Activated CD8-positive, alpha-beta memory T cell treated with anti-CD3 and anti-CD28 coated beads for 4 hours (primary cell): ENCODE measurements around the gene KLF8.
"Not testable (repeated sequence)": the region's sequence is repeated elsewhere in the genome, so short reads cannot be mapped to it uniquely, and the experiment has no call there.

Source experiments
- DNase-seq, 2 donors: peaks; one replicate each; pipeline ENCODE4 v3.0.0-alpha.2; 2020; ENCODE audit warnings: low read depth in 2 of 2

The KLF8 gene

DNA sequence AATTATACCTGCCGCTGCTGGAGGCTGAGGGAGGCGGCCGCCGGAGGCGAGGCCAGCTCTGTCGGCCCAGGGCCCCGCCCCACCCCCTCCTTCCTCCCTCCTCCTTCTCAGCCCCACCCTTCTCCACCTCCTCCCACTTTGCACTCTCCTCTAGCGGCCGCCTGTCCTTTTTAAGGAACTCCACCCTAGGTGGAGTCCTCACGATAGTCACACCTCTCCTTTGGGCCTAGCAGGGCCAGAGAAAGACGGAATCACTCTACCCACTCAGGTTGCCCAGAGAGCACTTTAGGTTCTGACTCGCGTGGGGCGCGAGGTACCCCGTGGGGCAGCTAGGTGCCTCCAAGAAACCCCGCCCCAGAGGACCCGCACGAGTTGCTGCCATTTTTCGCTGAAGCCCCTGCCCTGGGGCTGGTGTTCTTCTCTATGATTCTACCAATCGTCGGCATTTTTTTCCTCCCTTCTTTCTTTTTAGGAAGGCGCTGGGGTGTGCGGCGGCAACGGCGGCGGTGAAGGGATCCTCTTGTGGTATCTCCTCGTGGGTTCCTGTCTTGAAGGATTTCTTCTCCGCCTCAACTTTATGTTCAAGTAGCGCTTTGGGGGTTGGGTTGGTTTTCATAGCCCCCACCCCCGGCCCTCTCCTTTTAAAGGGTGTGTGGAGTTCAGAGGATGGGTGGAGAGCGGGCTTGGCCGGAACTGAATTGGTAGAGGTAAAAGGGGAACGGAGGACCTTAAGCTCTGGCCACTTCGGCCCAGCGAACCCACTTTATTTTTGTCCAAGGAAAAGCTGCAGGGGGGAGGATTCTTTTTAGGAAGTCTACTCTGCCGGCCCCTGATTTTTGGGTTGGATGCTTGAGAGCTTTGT, at the start of gene KLF8:
KLF8 (plus strand) TSS at position 136 of the 862 bp plus-strand sequence. CDS start 979 bp downstream, outside the sequence.
- no peak for DNase-seq

DNA sequence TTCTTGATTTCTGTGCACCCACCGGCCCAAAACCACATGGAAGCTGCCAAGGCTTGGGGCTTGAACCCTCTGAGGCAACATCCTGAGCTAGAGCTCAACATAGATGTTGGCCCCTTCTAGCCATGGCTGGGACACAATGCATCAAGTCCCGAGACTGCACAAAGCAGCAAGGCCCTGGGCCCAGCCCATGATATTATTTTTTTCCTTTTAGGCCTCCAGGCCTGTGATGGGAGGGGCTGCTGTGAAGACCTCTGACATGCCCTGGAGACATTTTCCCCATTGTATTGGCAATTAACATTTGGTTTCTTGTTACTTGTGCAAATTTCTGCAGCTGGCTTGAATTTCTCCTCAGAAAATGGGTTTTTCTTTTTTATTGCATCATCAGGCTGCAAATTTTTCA, 25.2 kb upstream of the KLF8 start:
- not testable (repeated sequence) for DNase-seq

DNA sequence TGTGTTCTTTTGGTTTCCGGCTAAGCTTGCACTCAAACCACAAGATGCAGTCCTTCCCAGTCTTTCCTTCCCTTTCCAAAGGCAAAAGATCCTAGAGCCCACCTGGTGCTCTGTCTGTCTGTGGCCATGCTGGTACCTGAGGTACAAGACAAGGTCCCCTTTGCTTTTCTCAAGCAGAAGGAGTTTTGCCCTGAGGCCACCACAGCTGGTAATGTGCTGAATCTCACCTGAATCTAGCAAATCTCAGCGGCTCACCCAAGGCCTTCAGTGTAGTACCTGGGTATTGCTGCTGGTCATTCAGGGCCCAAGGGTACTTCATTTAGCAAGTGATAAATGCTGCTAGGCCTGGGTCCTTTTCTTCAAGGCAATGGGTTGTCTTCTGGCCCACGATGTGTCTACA, 20.5 kb upstream of the KLF8 start:
- DNase-seq: no peak

DNA sequence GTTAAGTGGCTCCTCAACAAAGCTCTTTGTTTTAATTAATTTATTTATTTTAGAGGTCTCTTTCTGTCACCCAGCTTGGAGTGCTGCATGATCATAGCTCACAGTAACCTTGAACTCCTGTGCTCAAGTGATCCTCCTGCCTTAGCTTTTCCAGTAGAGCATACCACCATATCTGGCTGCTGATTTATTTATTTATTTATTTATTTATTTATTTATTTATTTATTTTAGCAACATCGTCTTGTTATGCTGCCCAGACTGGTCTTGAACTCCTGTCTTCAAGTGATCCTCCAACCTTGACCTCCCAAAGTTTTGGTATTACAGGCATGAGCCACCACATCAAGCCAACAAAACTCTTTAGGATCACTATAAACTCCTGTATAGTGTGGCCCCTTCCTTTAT, 15.8 kb upstream of the KLF8 start:
- DNase-seq: no peak

DNA sequence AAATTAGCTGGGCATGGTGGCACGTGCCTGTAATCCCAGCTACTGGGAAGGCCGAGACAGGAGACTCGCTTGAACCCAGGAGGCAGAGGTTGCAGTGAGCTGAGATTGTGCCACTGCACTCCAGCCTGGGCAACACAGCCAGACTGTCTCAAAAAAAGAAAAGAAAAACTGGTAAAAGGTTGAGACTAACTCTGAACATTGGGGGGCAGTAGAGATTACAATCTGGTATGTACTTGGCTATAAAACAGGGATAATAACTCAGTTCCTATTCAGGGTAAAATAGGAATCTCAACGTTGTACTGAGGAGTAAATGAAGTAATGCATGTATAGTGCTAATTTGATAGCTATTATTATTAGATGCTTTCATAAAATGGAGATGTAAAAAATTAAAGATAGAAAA, 12.5 kb upstream of the KLF8 start:
- no peak for DNase-seq

DNA sequence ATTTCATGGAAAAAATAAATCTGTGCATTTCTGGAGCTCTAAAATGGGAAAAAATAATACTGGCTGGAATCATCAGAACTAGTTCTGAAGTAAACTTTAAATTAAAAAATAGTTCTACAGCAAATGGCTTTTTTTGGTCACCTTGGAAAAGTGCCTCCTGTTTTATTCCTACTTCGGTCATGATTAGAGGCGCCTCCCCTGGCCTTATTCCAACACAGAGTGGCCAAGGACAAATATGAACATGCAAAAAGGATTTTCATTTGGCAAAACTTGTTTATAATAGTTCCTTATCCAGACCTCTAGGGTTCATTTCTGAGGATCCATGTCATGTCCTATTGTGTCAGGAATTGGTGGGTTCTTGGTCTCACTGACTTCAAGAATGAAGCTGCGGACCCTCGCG, 11.1 kb upstream of the KLF8 start:
- no peak for DNase-seq

DNA sequence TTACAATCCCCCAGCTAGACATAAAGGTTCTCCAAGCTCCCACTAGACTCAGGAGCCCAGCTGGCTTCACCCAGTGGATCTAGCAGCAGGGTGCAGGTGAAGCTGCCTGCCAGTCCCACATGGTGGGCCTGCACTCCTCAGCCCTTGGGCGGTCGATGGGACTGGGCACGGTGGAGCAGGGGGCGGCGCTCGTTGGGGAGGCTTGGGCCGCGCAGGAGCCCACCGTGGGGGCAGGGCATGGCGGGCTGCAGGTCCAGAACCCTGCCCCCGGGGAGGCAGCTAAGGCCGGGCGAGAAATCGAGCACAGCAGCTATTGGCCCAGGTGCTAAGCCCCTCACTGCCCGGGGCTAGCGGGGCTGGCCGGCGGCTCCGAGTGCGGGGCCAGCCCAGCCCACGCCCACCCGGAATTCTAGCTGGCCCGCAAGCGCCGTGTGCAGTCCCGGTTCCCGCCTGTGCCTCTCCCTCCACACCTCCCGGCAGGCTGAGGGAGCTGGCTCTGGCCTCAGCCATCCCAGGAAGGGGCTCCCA, 9.6 kb upstream of the KLF8 start:
- no peak for DNase-seq

DNA sequence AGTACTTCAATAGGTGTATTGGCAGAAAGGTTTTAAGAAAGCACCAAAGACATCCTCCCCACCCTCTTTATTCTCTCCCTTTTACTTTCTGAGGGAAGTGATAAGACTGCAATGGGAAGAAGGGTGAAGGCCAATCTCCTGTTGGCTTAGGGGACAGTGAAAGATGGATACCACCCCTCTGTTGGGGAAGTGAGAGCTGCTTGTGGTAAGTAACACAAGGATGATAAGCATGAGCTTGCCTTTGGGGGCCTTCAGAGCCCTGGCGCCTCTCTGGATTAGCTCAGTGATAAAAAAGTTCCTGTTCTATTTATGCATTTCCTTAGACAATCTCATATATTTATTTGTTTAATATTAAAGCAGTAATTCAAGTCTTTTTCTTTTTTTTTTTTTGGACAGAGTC, 5.2 kb upstream of the KLF8 start:
- DNase-seq: no peak

DNA sequence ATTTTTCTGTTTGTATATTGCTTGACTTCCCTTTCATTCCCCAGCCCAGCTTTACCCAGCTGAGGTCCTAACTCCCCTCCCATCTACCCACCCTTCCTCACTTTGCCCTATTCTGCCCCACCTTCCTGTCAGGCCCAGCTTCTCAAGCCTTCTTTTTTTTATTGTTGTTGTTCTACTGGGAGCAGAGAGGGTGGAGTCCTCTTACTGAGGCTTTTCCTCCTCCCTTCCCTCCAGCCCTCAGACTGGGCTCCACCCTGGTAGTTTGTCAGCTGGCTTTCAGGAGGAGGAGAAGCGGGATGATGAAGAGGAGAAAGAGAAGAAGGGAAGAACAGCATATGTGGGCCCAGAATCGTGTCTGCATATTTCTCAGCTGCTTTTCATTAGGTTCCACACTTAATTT, 3.2 kb upstream of the KLF8 start:
- no peak for DNase-seq

DNA sequence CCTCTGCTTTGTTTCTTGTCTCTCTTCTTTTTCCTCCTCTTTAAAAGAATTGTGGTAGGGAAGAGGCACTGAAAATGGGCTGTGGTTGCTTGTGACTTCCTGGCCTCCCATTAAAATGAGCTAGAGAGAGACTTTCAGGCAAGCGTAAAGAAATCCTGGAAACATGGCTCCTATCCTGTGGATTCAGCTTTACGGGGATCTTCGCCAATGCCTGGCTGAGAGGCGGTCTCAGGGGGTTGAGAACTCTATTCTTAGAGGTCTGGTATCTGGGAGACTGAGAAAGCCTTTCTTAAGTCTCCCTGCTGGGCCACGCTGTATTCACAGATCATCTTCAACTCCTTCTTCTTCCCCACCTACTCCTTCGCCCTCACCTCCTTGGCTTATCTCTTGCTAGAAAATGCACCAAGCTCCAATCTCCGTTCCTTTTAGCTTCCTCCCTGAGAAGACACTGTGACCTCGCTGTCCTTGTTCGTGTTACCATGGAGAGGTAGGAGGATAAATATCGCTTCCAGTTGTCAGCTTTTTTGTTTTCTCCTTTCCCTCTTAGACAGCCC, 542 bp upstream of the KLF8 start:
- no peak for DNase-seq

DNA sequence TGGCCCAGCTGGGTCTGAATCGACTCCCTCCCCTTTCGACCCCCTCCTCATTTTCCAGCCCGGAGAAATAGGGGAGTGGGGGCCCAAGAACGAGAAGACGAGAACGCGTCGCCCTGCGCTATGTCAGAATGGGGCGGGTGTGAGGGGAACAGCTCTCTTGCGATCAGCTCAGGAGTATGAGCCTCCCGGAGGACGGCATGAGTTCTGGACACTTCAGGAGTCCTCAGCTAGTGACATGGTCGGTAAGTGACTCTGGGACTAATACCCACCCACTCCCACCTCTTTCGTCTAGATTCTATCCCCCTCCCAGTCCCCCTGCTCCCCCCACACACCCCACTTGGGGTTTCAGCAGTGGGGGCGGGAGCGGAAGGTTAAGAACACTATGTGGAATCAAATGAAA, 944 bp downstream of the KLF8 start:
- no peak for DNase-seq

DNA sequence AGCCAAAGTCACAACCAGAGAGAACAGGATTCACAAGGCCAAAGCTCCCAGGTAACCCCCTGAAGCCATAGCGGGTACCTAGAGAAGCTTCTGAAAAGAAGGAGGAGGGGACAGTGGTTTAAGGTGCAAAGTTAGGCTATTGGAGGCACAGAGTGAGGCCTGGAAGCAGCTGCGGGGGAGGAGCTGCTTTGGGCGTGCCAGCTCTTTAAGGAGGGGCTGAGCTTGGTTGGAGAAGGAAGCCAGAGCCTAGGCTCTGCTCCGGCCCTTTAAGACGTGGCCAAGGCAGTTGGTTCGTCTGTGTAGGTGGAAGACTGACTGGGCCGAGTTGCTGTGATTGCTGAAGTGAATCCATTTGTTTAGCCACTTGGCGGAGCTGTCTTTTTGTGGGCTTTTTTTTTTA, 1.5 kb downstream of the KLF8 start:
- DNase-seq: no peak

DNA sequence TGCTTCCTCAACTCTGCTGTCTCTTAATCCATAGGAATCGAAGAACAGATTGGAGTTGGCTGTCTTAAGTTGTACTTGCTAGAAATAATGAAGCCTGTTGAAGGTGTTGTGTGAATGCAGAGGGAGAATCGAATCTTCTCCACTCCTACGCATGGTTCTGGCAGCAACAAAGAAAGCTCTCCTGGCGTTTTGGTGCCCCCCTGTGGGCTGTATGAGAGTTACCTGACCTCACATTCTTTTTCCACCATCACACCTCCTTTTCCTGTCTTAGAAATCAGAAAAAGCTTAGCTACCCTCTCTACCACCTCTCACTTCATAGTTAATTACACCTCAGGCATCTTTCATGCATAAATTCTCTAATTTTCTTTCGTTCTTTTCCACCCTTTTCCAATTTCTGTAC, 16.3 kb downstream of the KLF8 start:
- DNase-seq: peak; percentile 19 to 25

DNA sequence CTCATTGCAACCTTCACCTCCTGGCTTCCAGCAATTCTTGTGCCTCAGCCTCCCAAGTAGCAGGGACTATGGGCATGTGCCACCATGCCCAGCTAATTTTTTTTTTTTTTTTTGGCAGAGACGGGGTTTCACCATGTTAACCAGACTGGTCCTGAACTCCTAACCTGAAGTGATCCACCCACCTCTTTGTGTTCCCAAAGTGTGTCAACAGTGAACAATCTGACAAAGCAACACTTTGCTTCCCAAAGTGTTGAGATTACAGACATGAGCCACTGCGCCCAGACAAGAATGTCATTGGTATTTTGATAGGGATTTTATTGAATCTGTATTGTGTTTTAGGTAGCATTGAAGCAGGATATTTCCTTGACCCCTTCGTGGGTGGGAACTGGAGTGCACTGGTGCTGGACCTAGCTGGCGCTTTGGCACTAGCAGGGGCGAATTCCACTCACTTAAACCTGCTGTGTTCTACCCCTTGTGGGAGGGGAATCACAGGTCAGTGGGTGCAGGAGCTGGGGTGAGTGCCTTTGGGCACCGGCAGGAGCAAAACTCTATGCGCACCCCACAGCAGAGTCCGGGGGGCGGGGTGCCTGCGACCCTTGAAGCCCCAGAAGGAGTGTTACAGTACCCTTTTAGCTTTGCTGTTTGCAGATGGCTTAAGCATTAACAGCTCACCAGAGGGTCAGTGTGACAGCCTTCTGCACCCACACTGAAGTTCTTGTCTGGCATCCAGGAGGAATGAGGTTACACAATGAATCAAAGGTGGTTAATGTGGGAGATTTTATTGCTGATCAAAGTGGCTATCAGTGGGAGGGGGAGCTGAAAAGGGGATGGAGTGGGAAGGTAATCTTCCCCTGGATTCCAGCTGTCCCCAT, 21.9 kb downstream of the KLF8 start:
- DNase-seq: no peak

DNA sequence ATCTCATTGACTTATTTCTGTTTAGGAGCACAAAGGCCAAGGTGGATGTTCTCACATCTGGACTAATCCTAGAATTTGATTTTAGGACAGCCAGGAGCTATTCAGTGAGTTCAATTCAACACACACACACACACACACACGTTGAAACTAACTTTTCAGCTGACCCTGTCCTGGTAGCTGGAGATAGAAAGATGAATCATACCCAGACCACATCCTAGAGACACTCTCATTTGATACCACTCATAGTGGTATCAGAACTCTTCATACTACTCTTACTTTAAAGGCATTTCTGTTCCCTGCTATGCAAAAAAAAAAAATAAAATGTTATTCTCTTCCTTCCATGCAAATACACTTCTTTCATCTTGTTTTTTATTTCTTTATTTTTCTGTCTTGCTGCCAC, 36.7 kb downstream of the KLF8 start:
- DNase-seq: no peak

DNA sequence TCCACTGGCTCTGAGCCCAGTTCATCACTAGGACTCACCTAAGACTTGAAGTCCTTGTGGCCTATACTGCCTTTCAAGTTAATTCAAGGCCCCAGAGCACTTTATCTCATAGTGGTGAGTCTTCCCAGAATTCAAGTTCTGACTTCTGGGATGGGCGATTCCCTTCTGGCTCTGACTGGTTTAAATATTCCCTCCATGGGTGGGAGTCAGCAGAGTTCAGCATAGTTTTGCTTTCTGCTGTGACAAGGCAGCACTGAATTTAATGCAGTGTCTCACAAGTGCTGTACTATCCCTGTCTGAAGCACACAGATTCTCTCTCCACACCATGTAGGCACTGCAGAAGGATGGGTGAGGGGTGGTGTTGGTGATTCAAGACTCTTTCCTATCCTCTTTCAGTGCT, 46.5 kb downstream of the KLF8 start:
- DNase-seq: no peak

DNA sequence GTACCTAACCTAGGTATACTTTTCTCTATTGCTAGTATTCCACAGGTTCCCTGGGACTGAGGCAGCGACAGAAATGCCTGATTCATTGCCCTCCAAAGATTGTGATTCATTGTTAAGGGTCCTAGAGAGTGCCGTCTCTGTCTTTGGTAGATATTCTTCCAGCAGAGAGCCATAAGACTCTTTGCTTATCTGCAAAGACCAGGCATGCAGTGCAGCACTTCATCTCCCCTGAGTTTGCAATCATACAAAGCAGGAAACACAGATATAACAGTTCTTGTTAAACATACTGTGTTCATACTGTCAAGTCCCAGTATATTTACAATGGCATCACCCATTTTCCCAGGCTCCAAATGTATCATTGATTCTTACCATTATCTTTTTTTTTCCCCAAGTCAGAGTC, 47.7 kb downstream of the KLF8 start:
- DNase-seq: no peak

DNA sequence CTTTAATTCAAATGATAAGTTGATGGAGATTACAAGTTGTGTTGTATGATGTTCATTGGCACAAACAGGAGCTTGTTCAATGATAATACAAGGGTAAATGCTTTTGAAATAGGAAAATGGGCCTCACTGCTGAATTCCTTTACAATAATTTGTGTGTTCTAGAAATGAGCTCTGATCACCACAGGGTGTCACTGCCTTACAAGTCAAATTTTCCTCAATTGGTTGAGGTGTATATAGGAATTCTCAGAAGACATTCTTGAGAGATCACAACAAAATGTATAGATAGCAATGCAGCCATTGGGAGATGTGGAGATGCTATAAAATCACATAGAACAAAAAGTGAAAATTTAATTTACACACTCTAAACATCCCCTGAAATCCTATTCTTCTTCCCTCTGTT, 49.6 kb downstream of the KLF8 start:
- DNase-seq: no peak

DNA sequence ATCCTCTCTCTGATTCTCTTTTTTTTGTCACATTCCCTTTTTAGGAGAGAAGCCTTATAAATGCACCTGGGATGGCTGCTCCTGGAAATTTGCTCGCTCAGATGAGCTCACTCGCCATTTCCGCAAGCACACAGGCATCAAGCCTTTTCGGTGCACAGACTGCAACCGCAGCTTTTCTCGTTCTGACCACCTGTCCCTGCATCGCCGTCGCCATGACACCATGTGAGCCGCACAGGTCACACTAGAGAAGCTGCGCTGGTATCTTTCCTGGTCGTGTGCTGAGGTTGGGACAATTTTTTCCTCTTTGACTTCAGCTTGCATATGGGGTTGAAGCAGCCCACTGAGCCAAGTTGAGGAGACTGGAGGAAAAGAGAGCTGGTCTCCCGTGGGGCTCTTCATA, 52.1 kb downstream of the KLF8 start:
- DNase-seq: no peak

DNA sequence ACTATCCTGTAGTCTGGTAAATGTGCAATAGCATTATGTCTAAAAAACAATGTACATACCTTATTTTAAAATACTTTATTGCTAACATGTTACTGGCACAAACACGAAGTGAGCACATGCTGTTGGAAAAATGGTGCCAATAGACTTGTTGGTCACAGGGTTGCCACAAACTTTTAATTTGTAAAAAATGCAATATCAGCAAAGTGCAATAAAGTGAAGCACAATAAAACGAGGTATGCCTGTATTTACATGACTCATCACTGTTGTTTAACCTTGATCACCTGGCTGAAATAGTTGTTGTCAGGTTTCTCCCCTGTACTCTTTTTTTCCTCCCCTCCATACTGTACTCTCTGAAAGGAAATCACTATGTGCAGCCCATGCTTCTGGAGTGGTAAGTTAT, 56.5 kb downstream of the KLF8 start:
- DNase-seq: no peak

DNA sequence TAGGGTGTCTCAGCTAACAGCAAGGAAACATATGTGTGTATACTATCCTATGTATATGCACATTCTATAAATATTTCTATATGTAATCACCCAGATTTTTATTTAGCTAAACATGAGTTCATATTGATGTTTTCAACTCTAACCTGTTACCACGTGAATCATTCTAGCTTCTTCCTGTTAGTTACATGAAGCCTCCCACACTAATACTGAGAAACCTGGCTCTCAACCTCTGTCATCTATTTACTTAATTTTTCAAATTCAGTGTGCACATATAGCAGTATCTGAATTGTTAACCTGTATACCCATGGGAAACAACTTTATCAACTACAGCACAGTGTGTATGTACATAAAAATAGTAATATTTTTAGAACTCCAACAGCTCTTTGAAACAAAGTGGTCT, 57.3 kb downstream of the KLF8 start:
- DNase-seq: no peak

DNA sequence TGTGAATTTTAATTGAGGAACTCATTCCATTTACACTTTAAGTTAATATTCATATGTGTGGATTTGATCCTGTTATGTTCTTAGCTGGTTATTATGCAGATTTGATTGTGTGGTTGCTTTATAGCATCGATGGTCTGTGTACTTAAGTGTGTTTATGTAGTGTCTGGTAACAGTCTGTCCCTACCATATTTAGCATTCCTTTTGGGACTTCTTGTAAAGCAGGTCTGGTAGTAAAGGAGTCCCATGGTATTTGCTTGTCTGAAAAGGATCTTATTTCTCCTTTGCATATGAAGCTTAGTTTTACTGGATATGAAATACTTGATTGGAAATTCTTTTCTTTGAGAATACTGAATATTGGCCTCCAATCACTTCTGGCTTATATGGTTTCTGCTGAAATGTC, 76.6 kb downstream of the KLF8 start:
- no peak for DNase-seq

DNA sequence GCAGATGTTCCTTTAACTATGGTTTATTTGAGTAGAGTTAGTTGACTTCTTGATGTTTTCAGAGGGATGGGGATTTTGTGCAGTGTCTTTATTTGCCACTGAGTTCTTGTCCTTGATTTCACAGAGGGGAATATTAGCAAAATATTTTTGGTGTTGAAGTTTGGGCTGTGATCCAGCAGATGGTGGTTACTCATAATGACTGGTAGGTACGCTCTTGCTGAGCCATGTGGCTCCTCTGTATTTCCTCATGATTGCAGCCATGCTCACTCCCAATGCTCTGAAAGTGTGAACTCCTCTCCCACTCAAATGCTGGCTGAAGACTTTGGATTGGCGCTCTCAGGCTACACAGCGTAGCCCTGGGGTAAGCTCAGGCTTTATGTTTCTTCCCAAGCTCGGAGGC, 77.7 kb downstream of the KLF8 start:
- DNase-seq: no peak
